ENCODE results near the gene PCSK2.

- TF ChIP-seq POLR2A (IDR thresholded peaks at IDR 0.05; ENCODE audit: low read length) (no peak), GATA1 (IDR thresholded peaks at IDR 0.05; ENCODE audit: low read depth, low read length) (no peak)
Measured at GRCh38 chr20:17490501-17490900, 263.7 kb downstream of the PCSK2 start.

All from erythroblast (primary cell).